ENCODE results near the gene RAI1. TPM values are rescaled to one million over a fixed set of nuclear protein-coding genes. Genes with fewer than 3 reads are reported as not detected.
A peak's percentile ranks its signal among the peaks of the same experiment; 100 is the strongest.

RAI1 gene
- total and polyA plus RNA-seq, 2 of the 8 experiments (the other 6 are each of a cell fraction or from before 2014, with no cell fraction given) = 0.39 to 1.2 TPM

GRCh38 chr17:17812211-17813054, 131.2 kb downstream of the RAI1 start (continued):
- TF ChIP-seq KDM5A (IDR thresholded peaks at IDR 0.05; ENCODE audit: low read length) (no peak), TBP (IDR thresholded peaks at IDR 0.05; ENCODE audit: low read depth, low read length) (peak; percentile 25; the same call in 1 of the 2 replicates), HDAC6 (IDR thresholded peaks at IDR 0.05; ENCODE audit: low read depth, low read length) (no peak), JUN (IDR thresholded peaks at IDR 0.05; ENCODE audit: low read depth, low read length) (no peak), BCL11A (IDR thresholded peaks at IDR 0.05; ENCODE audit: low read depth in 2 of 2, low read length in 2 of 2) (no peak), YY1 (IDR thresholded peaks at IDR 0.05; ENCODE audit: low read depth, low read length) (peak; percentile 96), CHD2 (IDR thresholded peaks at IDR 0.05; ENCODE audit: low read length) (no peak), RAD21 (IDR thresholded peaks at IDR 0.05 in 1 of 2, conservative IDR thresholded peaks at IDR 0.05 in 1 of 2; ENCODE audit: low read depth in 2 of 2, low read length in 2 of 2) (peak; percentile 86 to 92), BACH1 (IDR thresholded peaks at IDR 0.05; ENCODE audit: low read length) (peak; percentile 17; the same call in 1 of the 2 replicates), POLR2AphosphoS5 (IDR thresholded peaks at IDR 0.05; ENCODE audit: low read depth, low read length) (0 out of 2 replicates have a peak, but pooled peaks have one; percentile 18), SIN3A (conservative IDR thresholded peaks at IDR 0.05 in 1 of 2, IDR thresholded peaks at IDR 0.05 in 1 of 2; ENCODE audit: low read depth in 1 of 2, low read length in 2 of 2) (peak in 1 of 2 experiments; percentile 17; a peak in 1 of 4 replicates)
- TF ChIP-seq, protein P1, sequence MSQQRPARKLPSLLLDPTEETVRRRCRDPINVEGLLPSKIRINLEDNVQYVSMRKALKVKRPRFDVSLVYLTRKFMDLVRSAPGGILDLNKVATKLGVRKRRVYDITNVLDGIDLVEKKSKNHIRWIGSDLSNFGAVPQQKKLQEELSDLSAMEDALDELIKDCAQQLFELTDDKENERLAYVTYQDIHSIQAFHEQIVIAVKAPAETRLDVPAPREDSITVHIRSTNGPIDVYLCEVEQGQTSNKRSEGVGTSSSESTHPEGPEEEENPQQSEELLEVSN (IDR thresholded peaks at IDR 0.05) = peak; percentile 45; the same call in 1 of the 2 replicates

All from H1 (cell line).